HG03039 (cell line): ENCODE data around the gene GRIA4.
"Not testable (repeated sequence)": the region's sequence is repeated elsewhere in the genome, so short reads cannot be mapped to it uniquely, and the experiment has no call there.

Experiments used
- ATAC-seq: cut with Tn5 transposase; IDR thresholded peaks from one replicate; pipeline ENCODE4 v1.9.1; 2021; ENCODE audit warnings: mild to moderate bottlenecking, moderate library complexity; ENCODE audit not compliant: unreplicated experiment

The GRIA4 gene

GRCh38 chr11:105856954-105857353 is 247.1 kb downstream of the GRIA4 start:
- no peak for ATAC-seq

GRCh38 chr11:105857728-105858127 is 247.9 kb downstream of the GRIA4 start:
- no peak for ATAC-seq

GRCh38 chr11:105858841-105859240 is 249.0 kb downstream of the GRIA4 start:
- ATAC-seq = no peak

- no peak for ATAC-seq
These were observed 250.2 kb downstream of the GRIA4 start for GRCh38 chr11:105860105-105860504.

- no peak for ATAC-seq
These were observed 251.4 kb downstream of the GRIA4 start for GRCh38 chr11:105861225-105861624.

- ATAC-seq = no peak
These were observed 253.0 kb downstream of the GRIA4 start for GRCh38 chr11:105862736-105863367.

- ATAC-seq = no peak
These were observed 253.7 kb downstream of the GRIA4 start for GRCh38 chr11:105863523-105863922.

- no peak for ATAC-seq
These were observed 257.9 kb downstream of the GRIA4 start for GRCh38 chr11:105867742-105868141.

- ATAC-seq = no peak
These were observed 259.0 kb downstream of the GRIA4 start for GRCh38 chr11:105868762-105869285.

- ATAC-seq = no peak
These were observed 260.7 kb downstream of the GRIA4 start for GRCh38 chr11:105870516-105871113.

- ATAC-seq = no peak
These were observed 268.6 kb downstream of the GRIA4 start for GRCh38 chr11:105878510-105878909.

- ATAC-seq = not testable (repeated sequence)
These were observed 269.1 kb downstream of the GRIA4 start for GRCh38 chr11:105878927-105879326.

GRCh38 chr11:105881027-105881426 is 271.2 kb downstream of the GRIA4 start:
- no peak for ATAC-seq

- ATAC-seq = no peak
These were observed 274.6 kb downstream of the GRIA4 start for GRCh38 chr11:105884436-105884835.

- ATAC-seq = no peak
These were observed 281.8 kb downstream of the GRIA4 start for GRCh38 chr11:105891685-105892084.

- ATAC-seq = no peak
These were observed 287.3 kb downstream of the GRIA4 start for GRCh38 chr11:105897161-105897560.

GRCh38 chr11:105899772-105900171 is 289.9 kb downstream of the GRIA4 start:
- ATAC-seq = no peak

- ATAC-seq = no peak
These were observed 290.7 kb downstream of the GRIA4 start for GRCh38 chr11:105900515-105901035.

- no peak for ATAC-seq
These were observed 293.2 kb downstream of the GRIA4 start for GRCh38 chr11:105903113-105903512.

- ATAC-seq = no peak
These were observed 296.6 kb downstream of the GRIA4 start for GRCh38 chr11:105906517-105906916.

GRCh38 chr11:105907319-105907718 is 297.4 kb downstream of the GRIA4 start:
- no peak for ATAC-seq

- no peak for ATAC-seq
These were observed 300.3 kb downstream of the GRIA4 start for GRCh38 chr11:105910095-105910715.
